ENCODE data around the gene NDRG4. TPM values are rescaled to one million over a fixed set of nuclear protein-coding genes. Genes with fewer than 3 reads are reported as not detected.

NDRG4 gene
- total RNA-seq, 3 donors from 2014 or later = 3.7 to 35.0 (median 5.6) TPM

GRCh38 chr16:58481226-58481869 lies 18.6 kb upstream of the NDRG4 start:
- Histone ChIP-seq H3K27ac (no peak overlapping the region), H3K4me1 (no peaks in the 10 kb centered on the region), H3K9me3 (no peaks in the 10 kb centered on the region), H3K4me3 (no peak overlapping the region), H3K36me3 (no peaks in the 10 kb centered on the region), H3K27me3 (peaks cover 0 to 5% of the 10 kb centered on the region in 2 donors)
- intact Hi-C loops (cut with DNase I; ENCODE audit: low total_unique reads) = loop anchor here (10.0 kb wide), 1 partner anchor 147 kb away; no protein-coding TSS in a partner anchor
- no peak for DNase-seq (ENCODE audit: low spot score in 2 of 2)
- TF ChIP-seq CTCF (IDR thresholded peaks at IDR 0.05) (no peak), POLR2A (IDR thresholded peaks at IDR 0.05) (no peak), POLR2AphosphoS5 (IDR thresholded peaks at IDR 0.05) (no peak)

- Histone ChIP-seq H3K9me3 (no peaks in the 10 kb centered on the region), H3K27me3 (peaks cover 0 to 5% of the 10 kb centered on the region in 2 donors), H3K4me1 (no peaks in the 10 kb centered on the region), H3K36me3 (no peaks in the 10 kb centered on the region), H3K27ac (no peak overlapping the region), H3K4me3 (no peak overlapping the region)
- intact Hi-C loops (cut with DNase I; ENCODE audit: low total_unique reads) = loop anchor here (10.0 kb wide), 1 partner anchor 147 kb away; no protein-coding TSS in a partner anchor
- no peak for TF ChIP-seq CTCF (IDR thresholded peaks at IDR 0.05)
- TF ChIP-seq POLR2AphosphoS5 (IDR thresholded peaks at IDR 0.05) = no peak
- TF ChIP-seq POLR2A (IDR thresholded peaks at IDR 0.05) = no peak
- no peak for DNase-seq (ENCODE audit: low spot score in 2 of 2)
Measured at GRCh38 chr16:58481931-58482330, 18.0 kb upstream of the NDRG4 start.

GRCh38 chr16:58485184-58485887 lies 14.6 kb upstream of the NDRG4 start:
- Histone ChIP-seq H3K4me3 (no peak overlapping the region), H3K27ac (no peak overlapping the region), H3K36me3 (no peaks in the 10 kb centered on the region), H3K4me1 (no peaks in the 10 kb centered on the region), H3K27me3 (peaks cover 0 to 5% of the 10 kb centered on the region in 2 donors), H3K9me3 (no peaks in the 10 kb centered on the region)
- no peak for TF ChIP-seq POLR2A (IDR thresholded peaks at IDR 0.05)
- TF ChIP-seq CTCF (IDR thresholded peaks at IDR 0.05) = no peak
- TF ChIP-seq POLR2AphosphoS5 (IDR thresholded peaks at IDR 0.05) = no peak
- no peak for DNase-seq (ENCODE audit: low spot score in 2 of 2)
- intact Hi-C loops (cut with DNase I; ENCODE audit: low total_unique reads) = loop anchor here (10.0 kb wide), 1 partner anchor 151 kb away; no protein-coding TSS in a partner anchor

GRCh38 chr16:58487566-58488351 lies 12.2 kb upstream of the NDRG4 start:
- Histone ChIP-seq H3K4me3 (peak overlapping the region in 2 of 3 donors; percentile 31 to 57), H3K4me1 (no peaks in the 10 kb centered on the region)
- DNase-seq (ENCODE audit: low spot score in 2 of 2) = peak; percentile 51 to 81

More at GRCh38 chr16:58487566-58488351, 12.2 kb upstream of the NDRG4 start:
- TF ChIP-seq POLR2AphosphoS5 (IDR thresholded peaks at IDR 0.05) (no peak), POLR2A (IDR thresholded peaks at IDR 0.05) (no peak), CTCF (IDR thresholded peaks at IDR 0.05) (peak; percentile 68 to 89 (median 89))
- Histone ChIP-seq H3K27ac (no peak overlapping the region), H3K27me3 (peaks cover 0 to 5% of the 10 kb centered on the region in 2 donors), H3K36me3 (no peaks in the 10 kb centered on the region), H3K9me3 (no peaks in the 10 kb centered on the region)
- intact Hi-C loops (cut with DNase I; ENCODE audit: low total_unique reads) = loop anchor here (10.0 kb wide), 1 partner anchor 153 kb away; no protein-coding TSS in a partner anchor
